Central memory CD8-positive, alpha-beta T cell (primary cell): Measurements from ENCODE around the gene ABO.
"Not testable (repeated sequence)": the region's sequence is repeated elsewhere in the genome, so short reads cannot be mapped to it uniquely, and the experiment has no call there.

Source experiments
- ATAC-seq: fragments of 150-1000 bp; cut with Tn5 transposase; replicated peaks from 2 replicates; pipeline ENCODE4 v1.10.0; 2022; ENCODE audit warnings: mild to moderate bottlenecking, moderate FRiP score, moderate number of reproducible peaks; ENCODE audit not compliant: poor library complexity, severe bottlenecking; ENCODE audit errors: extremely low read depth
- DNase-seq, 2 donors: peaks; one replicate each; pipeline ENCODE4 v3.0.0; 2021; ENCODE audit warnings: low spot score in 2 of 2
- H3K27ac Mint-ChIP-seq: one replicate; pipeline ENCODE4 v1.8.0; 2022; ENCODE audit warnings: low read depth, mild to moderate bottlenecking, moderate library complexity, mixed read lengths
- H3K27me3 Mint-ChIP-seq: one replicate; pipeline ENCODE4 v1.8.0; 2022; ENCODE audit warnings: mixed read lengths
- H3K36me3 Mint-ChIP-seq: one replicate; pipeline ENCODE4 v1.8.0; 2022; ENCODE audit warnings: mild to moderate bottlenecking, moderate library complexity, mixed read lengths; ENCODE audit not compliant: insufficient read depth
- H3K4me1 Mint-ChIP-seq: one replicate; pipeline ENCODE4 v1.8.0; 2022; ENCODE audit warnings: mixed read lengths
- H3K4me3 Mint-ChIP-seq: one replicate; pipeline ENCODE4 v1.8.0; 2022; ENCODE audit warnings: mild to moderate bottlenecking, moderate library complexity, mixed read lengths
- H3K9me3 Mint-ChIP-seq: one replicate; pipeline ENCODE4 v1.8.0; 2022; ENCODE audit warnings: mixed read lengths

ABO gene

DNA sequence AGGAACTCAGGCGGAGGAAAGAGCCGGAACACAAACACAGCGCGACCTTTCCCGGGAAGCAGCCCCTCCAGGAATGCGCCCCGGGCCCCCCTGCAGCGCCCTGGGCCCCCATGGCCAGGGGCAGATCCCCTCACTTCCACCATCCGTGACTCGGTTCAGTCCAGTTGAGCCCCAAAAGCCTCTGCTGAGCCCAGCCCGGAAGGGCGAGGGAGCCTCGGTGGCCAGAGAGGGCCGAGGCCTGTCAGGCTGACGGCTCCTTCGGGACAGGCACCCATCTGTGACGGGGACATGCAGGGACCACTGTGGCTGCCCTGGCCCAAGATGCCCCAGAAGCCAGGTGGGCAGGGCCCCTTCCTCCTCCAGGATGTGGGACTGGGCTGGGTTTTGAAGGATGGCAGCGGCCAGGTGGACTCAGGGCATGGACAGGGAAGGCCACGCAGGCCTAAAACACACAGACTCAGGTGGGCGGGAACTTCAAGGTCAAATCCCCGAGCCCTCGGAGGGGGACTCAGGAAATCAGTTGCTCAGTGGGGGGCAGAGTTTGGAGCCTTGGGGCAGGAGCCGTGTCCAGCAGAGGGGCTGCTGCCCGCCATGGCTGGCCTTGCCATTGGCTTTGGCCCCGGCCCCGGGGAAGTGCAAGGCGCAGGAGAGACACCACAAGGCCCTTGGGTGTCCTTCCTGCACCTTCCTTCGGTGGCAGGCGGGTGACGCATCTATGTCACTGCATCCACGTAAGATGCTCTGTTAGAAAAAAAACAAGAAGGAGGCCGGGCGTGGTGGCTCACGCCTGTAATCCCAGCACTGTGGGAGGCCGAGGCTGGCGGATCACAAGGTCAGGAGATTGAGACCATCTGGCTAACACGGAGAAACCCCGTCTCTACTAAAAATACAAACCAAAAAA lies 29.7 kb upstream of the ABO start:
- no peak for ATAC-seq

DNA sequence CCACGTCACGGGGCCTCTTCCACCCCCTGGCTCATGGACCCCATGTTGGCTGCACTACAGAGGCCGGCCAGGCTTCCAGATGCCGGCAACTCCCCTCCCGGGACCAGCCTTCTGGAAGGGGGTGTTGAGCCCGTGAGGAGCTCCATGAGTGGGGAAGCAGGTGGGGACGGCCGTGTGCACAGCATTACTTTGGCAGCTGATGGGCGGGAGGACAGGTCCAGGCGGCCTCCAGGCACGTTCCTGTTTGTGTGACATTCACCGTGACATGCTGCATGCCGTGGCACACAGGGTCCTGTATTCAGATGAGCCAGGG lies 29.1 kb upstream of the ABO start:
- no peak for DNase-seq
- Mint-ChIP-seq H3K27me3 (peaks cover 44% of the 10 kb centered on the region), H3K27ac (no peak overlapping the region), H3K4me3 (no peak overlapping the region), H3K4me1 (no peaks in the 10 kb centered on the region), H3K36me3 (no peaks in the 10 kb centered on the region), H3K9me3 (no peaks in the 10 kb centered on the region)
- no peak for ATAC-seq

More for the DNA sequence above, 29.7 kb upstream of the ABO start:
- H3K4me1 Mint-ChIP-seq: no peaks in the 10 kb centered on the region
- H3K27me3 Mint-ChIP-seq: peaks cover 44% of the 10 kb centered on the region
- no peak for DNase-seq
- no peak overlapping the region for H3K27ac Mint-ChIP-seq
- H3K9me3 Mint-ChIP-seq: no peaks in the 10 kb centered on the region
- no peaks in the 10 kb centered on the region for H3K36me3 Mint-ChIP-seq
- no peak overlapping the region for H3K4me3 Mint-ChIP-seq

DNA sequence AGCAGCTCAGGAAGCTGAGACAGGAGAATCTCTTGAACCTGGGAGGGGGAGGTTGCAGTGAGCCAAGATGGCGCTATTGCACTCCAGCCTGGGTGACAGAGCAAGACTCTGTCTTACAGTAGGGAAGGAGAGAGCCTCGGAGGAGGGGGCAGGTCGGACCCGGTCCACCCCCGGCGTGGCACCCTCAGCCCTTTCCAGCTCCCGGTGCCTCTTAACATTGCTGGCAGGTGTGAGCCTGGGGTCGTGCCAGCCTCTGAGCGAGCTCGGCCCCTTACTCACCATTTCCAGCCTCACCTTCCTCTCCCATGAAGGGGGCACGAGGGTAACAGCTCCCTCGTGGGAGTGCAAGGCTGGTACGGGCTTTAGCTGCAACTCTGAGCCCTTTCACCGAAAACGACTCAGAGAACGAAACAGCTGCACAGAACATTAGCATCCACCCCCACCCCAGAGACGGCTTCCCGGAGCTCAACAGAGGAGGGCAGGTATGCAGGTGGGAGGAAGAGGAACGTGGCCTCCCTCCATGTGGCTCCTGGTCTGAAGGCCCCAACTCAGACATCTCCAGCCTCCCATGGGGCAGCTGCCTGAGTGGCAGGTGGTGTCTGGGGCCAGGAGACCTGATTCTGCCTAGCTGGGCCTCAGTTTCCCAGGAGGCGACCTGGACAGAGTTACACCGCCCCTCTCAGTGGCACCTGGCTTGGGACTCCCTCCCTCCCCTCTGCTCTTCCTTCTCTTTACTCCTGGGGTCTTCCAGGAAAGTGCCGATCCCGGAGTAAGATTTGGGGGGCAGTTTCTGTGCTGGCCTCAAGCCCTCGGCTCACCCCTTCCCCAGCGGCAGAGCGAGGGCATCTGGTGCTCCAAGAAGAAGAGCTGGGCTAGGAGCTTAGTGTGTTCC lies 28.5 kb upstream of the ABO start:
- Mint-ChIP-seq H3K27ac (no peak overlapping the region), H3K4me3 (no peak overlapping the region), H3K27me3 (peaks cover 42% of the 10 kb centered on the region), H3K9me3 (no peaks in the 10 kb centered on the region), H3K36me3 (no peaks in the 10 kb centered on the region), H3K4me1 (no peaks in the 10 kb centered on the region)
- DNase-seq (no peak), ATAC-seq (no peak)

DNA sequence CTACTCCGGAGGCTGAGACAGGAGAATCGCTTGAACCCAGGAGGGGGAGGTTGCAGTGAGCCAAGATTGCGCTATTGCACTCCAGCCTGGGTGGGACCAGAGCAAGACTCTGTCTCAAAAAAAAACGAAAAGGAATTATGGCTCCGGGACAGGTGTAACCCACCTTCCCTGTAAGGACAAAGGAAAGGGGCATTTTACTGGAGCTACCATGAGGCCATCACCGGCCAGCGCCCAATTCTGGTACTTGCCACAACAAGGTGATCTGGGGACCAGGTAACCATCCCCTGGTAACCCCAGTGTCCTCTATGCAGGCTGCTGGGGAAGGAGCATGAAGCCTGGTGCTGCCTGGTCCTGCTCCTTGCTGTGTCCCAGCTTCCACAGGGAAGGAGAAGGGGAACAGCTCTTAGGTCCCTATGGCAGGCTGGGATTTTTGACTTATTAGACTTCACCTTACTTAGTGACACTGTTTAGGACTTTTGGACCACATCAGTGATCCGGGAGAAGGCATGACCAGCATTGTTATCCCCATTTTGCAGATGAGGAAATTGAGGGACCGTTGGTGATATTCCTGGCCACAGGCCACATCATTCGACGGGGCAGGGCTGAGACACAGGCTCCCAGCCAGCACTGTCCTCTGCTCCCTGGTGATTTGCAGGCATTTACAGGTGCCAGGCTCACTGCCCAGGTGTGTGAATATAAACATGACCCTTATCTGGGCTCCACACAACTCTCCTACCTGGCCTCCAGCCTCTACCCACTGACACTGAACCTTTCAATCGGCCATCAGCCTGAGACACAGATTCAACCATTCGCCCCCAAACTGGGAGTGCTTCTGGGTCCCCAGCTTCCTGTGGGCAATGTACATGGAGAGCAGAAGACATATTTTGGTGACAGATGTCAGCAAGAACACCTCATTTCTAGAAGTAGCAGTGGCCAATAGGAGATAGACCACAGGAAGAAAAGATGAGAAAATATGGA lies 26.5 kb upstream of the ABO start:
- Mint-ChIP-seq H3K4me1 (no peaks in the 10 kb centered on the region), H3K9me3 (no peaks in the 10 kb centered on the region), H3K4me3 (no peak overlapping the region), H3K27ac (no peak overlapping the region), H3K36me3 (no peaks in the 10 kb centered on the region), H3K27me3 (peaks cover 42% of the 10 kb centered on the region)
- peak in 1 of 2 donors; percentile 7 for DNase-seq
- ATAC-seq: no peak

DNA sequence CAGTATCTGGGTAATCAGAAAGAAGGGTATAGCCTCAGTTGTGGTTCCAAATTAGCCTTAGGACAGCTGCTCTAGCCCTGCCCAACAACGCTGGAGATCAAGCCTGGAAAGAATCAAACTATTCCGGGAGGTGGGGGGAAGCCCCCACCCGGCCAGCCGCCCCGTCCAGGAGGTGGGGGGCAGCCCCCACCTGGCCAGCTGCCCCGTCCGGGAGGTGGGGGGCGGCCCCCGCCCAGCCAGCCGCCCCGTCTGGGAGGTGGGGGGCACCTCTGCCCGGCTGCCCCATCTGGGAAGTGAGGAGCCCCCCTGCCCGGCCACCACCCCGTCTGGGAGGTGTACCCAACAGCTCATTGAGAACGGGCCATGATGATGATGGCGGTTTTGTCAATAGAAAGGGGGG lies 25.0 kb upstream of the ABO start:
- H3K27me3 Mint-ChIP-seq: peaks cover 31% of the 10 kb centered on the region
- DNase-seq: peak in 1 of 2 donors; percentile 2
- not testable (repeated sequence) for H3K9me3 Mint-ChIP-seq, ATAC-seq, H3K4me1 Mint-ChIP-seq, H3K27ac Mint-ChIP-seq, H3K36me3 Mint-ChIP-seq, H3K4me3 Mint-ChIP-seq

GRCh38 chr9:133294257-133294656 lies 19.3 kb upstream of the ABO start:
- H3K4me1 Mint-ChIP-seq: no peaks in the 10 kb centered on the region
- H3K36me3 Mint-ChIP-seq: no peaks in the 10 kb centered on the region
- H3K9me3 Mint-ChIP-seq: no peaks in the 10 kb centered on the region
- no peak for ATAC-seq
- H3K27me3 Mint-ChIP-seq: peaks cover 73% of the 10 kb centered on the region
- H3K4me3 Mint-ChIP-seq: no peak overlapping the region
- no peak overlapping the region for H3K27ac Mint-ChIP-seq
- DNase-seq: no peak

DNA sequence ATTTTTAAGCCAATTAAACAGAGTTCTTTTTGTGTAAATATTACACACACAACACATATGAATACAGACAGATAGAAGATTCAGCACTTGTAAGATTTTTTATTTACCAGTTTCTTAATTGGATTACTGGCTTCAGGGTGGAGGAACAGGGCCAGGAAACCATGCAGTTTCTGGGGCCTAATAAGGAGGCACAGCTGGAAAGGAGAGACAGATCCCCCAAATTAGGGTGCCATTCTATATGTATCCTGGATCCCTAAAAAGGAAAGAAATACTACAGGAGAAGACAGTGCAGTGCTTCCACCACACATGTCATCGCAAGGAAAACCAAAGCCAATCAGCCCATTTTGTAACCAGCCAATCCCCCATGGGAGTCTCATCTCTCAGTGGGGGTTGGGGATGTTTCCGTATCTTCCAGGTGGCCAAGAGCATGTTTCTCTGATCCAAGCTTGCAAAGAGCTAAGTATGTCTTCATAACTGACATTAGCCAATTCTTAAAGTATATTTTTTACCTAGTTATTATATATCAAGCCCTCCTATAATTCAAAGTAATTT lies 15.8 kb upstream of the ABO start:
- H3K27me3 Mint-ChIP-seq: peaks cover 48% of the 10 kb centered on the region
- no peak for DNase-seq
- no peaks in the 10 kb centered on the region for H3K4me1 Mint-ChIP-seq
- no peaks in the 10 kb centered on the region for H3K36me3 Mint-ChIP-seq
- H3K27ac Mint-ChIP-seq: no peak overlapping the region
- no peaks in the 10 kb centered on the region for H3K9me3 Mint-ChIP-seq
- no peak overlapping the region for H3K4me3 Mint-ChIP-seq
- ATAC-seq: no peak

DNA sequence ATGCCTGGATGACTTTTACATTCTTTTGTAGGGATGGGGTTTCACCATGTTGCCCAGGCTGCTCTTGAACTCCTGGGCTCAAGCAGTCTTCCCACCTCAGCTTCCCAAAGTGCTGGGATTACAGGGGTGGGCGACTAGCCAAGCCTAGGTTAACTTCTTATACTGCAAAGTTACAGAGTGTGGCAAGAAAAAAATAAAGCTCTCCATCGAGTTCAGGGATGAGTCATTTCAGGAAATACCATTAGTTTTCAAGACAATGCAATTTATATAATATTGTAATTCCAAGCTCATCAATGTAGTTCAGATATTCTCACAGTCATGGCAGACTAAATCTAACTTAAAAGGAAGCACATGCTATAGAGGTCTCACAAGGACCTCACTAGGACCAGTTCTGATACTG lies 11.5 kb upstream of the ABO start:
- ATAC-seq (no peak), DNase-seq (no peak)
- Mint-ChIP-seq H3K27me3 (peaks cover 19% of the 10 kb centered on the region), H3K4me1 (no peaks in the 10 kb centered on the region), H3K4me3 (no peak overlapping the region), H3K36me3 (no peaks in the 10 kb centered on the region), H3K9me3 (no peaks in the 10 kb centered on the region), H3K27ac (no peak overlapping the region)

DNA sequence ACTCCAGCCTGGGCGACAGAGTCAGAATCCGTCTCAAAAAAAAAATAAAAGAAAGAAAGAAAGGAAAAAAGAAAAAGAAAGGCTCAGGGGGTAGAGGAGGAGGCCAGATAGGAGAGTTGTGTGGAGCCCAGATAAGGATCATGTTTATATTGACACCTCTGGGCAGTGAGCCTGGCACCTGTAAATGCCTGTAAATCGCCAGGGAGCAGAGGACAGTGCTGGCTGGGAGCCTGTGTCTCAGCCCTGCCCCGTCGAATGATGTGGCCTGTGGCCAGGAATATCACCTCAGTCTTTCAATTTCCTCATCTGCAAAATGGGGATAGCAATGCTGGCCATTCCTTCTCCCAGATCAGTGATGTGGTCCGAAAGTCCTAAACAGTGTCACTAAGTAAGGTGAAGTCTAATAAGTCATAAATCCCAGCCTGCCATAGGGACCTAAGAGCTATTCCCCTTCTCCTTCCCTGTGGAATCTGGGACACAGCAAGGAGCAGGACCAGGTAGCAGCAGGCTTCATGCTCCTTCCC lies 10.3 kb upstream of the ABO start:
- no peak overlapping the region for H3K4me3 Mint-ChIP-seq
- no peaks in the 10 kb centered on the region for H3K36me3 Mint-ChIP-seq
- H3K4me1 Mint-ChIP-seq: no peaks in the 10 kb centered on the region
- no peaks in the 10 kb centered on the region for H3K9me3 Mint-ChIP-seq
- ATAC-seq (no peak), DNase-seq (no peak)
- H3K27me3 Mint-ChIP-seq: peaks cover 7% of the 10 kb centered on the region
- H3K27ac Mint-ChIP-seq: no peak overlapping the region

- H3K4me3 Mint-ChIP-seq: no peak overlapping the region
- no peaks in the 10 kb centered on the region for H3K36me3 Mint-ChIP-seq
- no peaks in the 10 kb centered on the region for H3K9me3 Mint-ChIP-seq
- DNase-seq: no peak
- H3K4me1 Mint-ChIP-seq: no peaks in the 10 kb centered on the region
- H3K27ac Mint-ChIP-seq: no peak overlapping the region
- H3K27me3 Mint-ChIP-seq: no peaks in the 10 kb centered on the region
- no peak for ATAC-seq
Measured at GRCh38 chr9:133284362-133284761, 9.4 kb upstream of the ABO start.

- H3K27ac Mint-ChIP-seq, ATAC-seq, H3K4me3 Mint-ChIP-seq, H3K27me3 Mint-ChIP-seq, H3K9me3 Mint-ChIP-seq, H3K36me3 Mint-ChIP-seq, H3K4me1 Mint-ChIP-seq, DNase-seq: not testable (repeated sequence)
Measured at GRCh38 chr9:133283255-133284032, 8.4 kb upstream of the ABO start.
